SK-N-SH treated with all-trans-retinoic acid at 6 μM for 48 hours (cell line): ENCODE data around the gene GNAQ.

Source experiments
- ATAC-seq: fragments of 200-7000 bp; cut with Tn5 transposase; 3 replicates; pipeline ENCODE4 v1.9.1; 2020; ENCODE audit warnings: mild to moderate bottlenecking, moderate library complexity
- ARNTL ChIP-seq: fragments of 450-650 bp; formaldehyde crosslinking; IDR thresholded peaks from 2 replicates; pipeline ENCODE4 v1.5.0; 2020; ENCODE audit warnings: low read depth, mild to moderate bottlenecking, moderate library complexity, borderline replicate concordance
- CREB5 ChIP-seq: fragments of 250-450 bp; sonication (Bioruptor Pico); IDR thresholded peaks from 2 replicates; pipeline ENCODE4 v1.5.1; 2020; ENCODE audit warnings: low read depth, mild to moderate bottlenecking, moderate library complexity
- CSDC2 ChIP-seq: fragments of 250-450 bp; sonication (Bioruptor Pico); IDR thresholded peaks from 2 replicates; pipeline ENCODE4 v1.5.0; 2020; ENCODE audit warnings: mild to moderate bottlenecking, moderate library complexity
- CSRNP3 ChIP-seq: fragments of 250-450 bp; sonication (Bioruptor Pico); IDR thresholded peaks from 2 replicates; pipeline ENCODE4 v1.5.1; 2021; ENCODE audit warnings: mild to moderate bottlenecking, moderate library complexity
- GLIS3 ChIP-seq: fragments of 250-450 bp; sonication (Bioruptor Pico); IDR thresholded peaks from 2 replicates; pipeline ENCODE4 v1.5.0; 2020; ENCODE audit warnings: mild to moderate bottlenecking, moderate library complexity
- ISL1 ChIP-seq: fragments of 250-450 bp; sonication (Bioruptor Pico); IDR thresholded peaks from 2 replicates; pipeline ENCODE4 v2.1.2; 2022; ENCODE audit warnings: mild to moderate bottlenecking, moderate library complexity
- OSR1 ChIP-seq: fragments of 250-450 bp; sonication (Bioruptor Pico); IDR thresholded peaks from 2 replicates; pipeline ENCODE4 v1.8.0; 2022; ENCODE audit warnings: moderate library complexity, mild to moderate bottlenecking, inconsistent platforms
- PATZ1 ChIP-seq: fragments of 250-450 bp; sonication (Bioruptor Pico); IDR thresholded peaks from 2 replicates; pipeline ENCODE4 v1.8.0; 2020; ENCODE audit warnings: mild to moderate bottlenecking, moderate library complexity, borderline replicate concordance
- PPARA ChIP-seq: fragments of 250-450 bp; sonication (Bioruptor Pico); IDR thresholded peaks from 2 replicates; pipeline ENCODE4 v1.5.0; 2020; ENCODE audit warnings: mild to moderate bottlenecking, borderline replicate concordance
- RARB ChIP-seq: fragments of 250-450 bp; sonication (Bioruptor Pico); IDR thresholded peaks from 2 replicates; pipeline ENCODE4 v1.8.0; 2021; ENCODE audit warnings: mild to moderate bottlenecking, moderate library complexity
- SNAI2 ChIP-seq: fragments of 250-450 bp; sonication (Bioruptor Pico); IDR thresholded peaks from 2 replicates; pipeline ENCODE4 v1.5.0; 2020; ENCODE audit warnings: mild to moderate bottlenecking, moderate library complexity
- TCF4 ChIP-seq: fragments of 250-450 bp; sonication (Bioruptor Pico); IDR thresholded peaks from 2 replicates; pipeline ENCODE4 v1.8.0; 2021; ENCODE audit warnings: mild to moderate bottlenecking, moderate library complexity, borderline replicate concordance
- TOX ChIP-seq: fragments of 250-450 bp; sonication (Bioruptor Pico); IDR thresholded peaks from 2 replicates; pipeline ENCODE4 v1.8.0; 2021; ENCODE audit warnings: mild to moderate bottlenecking, moderate library complexity, borderline replicate concordance
- ZC3H10 ChIP-seq: fragments of 250-450 bp; sonication (Bioruptor Pico); IDR thresholded peaks from 2 replicates; pipeline ENCODE4 v1.5.1; 2021; ENCODE audit warnings: mild to moderate bottlenecking, moderate library complexity
- ZFP3 ChIP-seq: fragments of 250-450 bp; sonication (Bioruptor Pico); IDR thresholded peaks from 2 replicates; pipeline ENCODE4 v1.5.0; 2020; ENCODE audit warnings: mild to moderate bottlenecking, moderate library complexity
- ZFP30 ChIP-seq: fragments of 450-650 bp; formaldehyde crosslinking; IDR thresholded peaks from 2 replicates; pipeline ENCODE4 v1.5.0; 2022; ENCODE audit warnings: mild to moderate bottlenecking, moderate library complexity
- ZNF565 ChIP-seq: fragments of 450-650 bp; formaldehyde crosslinking; conservative IDR thresholded peaks from 2 replicates; pipeline ENCODE4 v1.5.0; 2020; ENCODE audit warnings: low read depth, mild to moderate bottlenecking, moderate library complexity
- ZNF70 ChIP-seq: fragments of 450-650 bp; formaldehyde crosslinking; IDR thresholded peaks from 2 replicates; pipeline ENCODE4 v1.5.0; 2020; ENCODE audit warnings: mild to moderate bottlenecking, moderate library complexity
- ZNF8 ChIP-seq: fragments of 450-650 bp; formaldehyde crosslinking; IDR thresholded peaks from 2 replicates; pipeline ENCODE4 v1.5.0; 2020; ENCODE audit warnings: mild to moderate bottlenecking, moderate library complexity
- TF ChIP-seq, protein P1 (sequence below): fragments of 250-450 bp; sonication (Bioruptor Pico); IDR thresholded peaks from 2 replicates; pipeline ENCODE4 v1.5.0; 2020; ENCODE audit warnings: mild to moderate bottlenecking, moderate library complexity

The GNAQ gene

GRCh38 chr9:78073722-78074121, 42.1 kb upstream of the GNAQ start:
- ATAC-seq = no peak
- TF ChIP-seq OSR1 (no peak), CSDC2 (CRISPR knock-in tag) (no peak), PPARA (CRISPR knock-in tag) (no peak), TCF4 (CRISPR knock-in tag) (no peak), GLIS3 (CRISPR knock-in tag) (no peak), ZNF70 (CRISPR knock-in tag) (no peak), PATZ1 (no peak), ZFP3 (no peak), RARB (CRISPR knock-in tag) (no peak), ZC3H10 (CRISPR knock-in tag) (no peak), ARNTL (no peak), ZNF565 (CRISPR knock-in tag) (no peak), SNAI2 (no peak)
- TF ChIP-seq, protein P1, sequence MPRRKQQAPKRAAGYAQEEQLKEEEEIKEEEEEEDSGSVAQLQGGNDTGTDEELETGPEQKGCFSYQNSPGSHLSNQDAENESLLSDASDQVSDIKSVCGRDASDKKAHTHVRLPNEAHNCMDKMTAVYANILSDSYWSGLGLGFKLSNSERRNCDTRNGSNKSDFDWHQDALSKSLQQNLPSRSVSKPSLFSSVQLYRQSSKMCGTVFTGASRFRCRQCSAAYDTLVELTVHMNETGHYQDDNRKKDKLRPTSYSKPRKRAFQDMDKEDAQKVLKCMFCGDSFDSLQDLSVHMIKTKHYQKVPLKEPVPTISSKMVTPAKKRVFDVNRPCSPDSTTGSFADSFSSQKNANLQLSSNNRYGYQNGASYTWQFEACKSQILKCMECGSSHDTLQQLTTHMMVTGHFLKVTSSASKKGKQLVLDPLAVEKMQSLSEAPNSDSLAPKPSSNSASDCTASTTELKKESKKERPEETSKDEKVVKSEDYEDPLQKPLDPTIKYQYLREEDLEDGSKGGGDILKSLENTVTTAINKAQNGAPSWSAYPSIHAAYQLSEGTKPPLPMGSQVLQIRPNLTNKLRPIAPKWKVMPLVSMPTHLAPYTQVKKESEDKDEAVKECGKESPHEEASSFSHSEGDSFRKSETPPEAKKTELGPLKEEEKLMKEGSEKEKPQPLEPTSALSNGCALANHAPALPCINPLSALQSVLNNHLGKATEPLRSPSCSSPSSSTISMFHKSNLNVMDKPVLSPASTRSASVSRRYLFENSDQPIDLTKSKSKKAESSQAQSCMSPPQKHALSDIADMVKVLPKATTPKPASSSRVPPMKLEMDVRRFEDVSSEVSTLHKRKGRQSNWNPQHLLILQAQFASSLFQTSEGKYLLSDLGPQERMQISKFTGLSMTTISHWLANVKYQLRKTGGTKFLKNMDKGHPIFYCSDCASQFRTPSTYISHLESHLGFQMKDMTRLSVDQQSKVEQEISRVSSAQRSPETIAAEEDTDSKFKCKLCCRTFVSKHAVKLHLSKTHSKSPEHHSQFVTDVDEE = no peak

DNA sequence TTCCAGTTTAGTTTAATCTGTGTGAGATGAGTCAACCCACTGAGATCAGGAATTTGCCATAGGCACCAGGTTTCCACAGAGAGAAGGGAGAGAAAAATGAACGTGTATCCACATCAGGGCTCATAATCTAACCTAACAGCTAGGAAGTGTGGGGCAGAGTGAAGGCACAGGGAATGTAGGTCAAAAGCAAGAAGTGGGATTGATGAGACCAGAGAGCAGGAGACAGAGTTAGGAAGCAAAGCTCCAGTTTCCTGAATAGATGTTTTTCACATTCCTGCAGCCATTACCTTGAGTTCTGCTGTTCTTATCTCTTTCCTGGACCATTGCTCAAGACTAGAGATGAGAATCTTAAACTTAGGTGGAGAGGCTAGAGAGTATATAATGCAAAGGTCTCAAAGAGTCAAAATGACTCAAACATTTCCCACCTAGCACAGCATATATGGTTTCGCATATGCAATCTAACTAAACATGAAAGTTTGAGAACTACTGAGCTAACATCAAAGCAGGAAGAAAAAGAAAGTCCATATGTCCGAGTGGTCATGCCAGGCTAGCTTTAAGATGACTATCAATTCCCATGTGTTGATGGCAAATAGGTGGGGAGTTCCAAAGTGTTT, 41.1 kb upstream of the GNAQ start:
- no peak for ATAC-seq
- no peak for TF ChIP-seq ZC3H10 (CRISPR knock-in tag)
- no peak for TF ChIP-seq CSRNP3
- no peak for TF ChIP-seq ZFP3
- TF ChIP-seq ZNF8 = no peak
- TF ChIP-seq ZFP30 (CRISPR knock-in tag) = no peak
- TF ChIP-seq SNAI2 = no peak
- TF ChIP-seq OSR1 = no peak
- TF ChIP-seq, protein P1 = no peak
- TF ChIP-seq TOX = no peak
- no peak for TF ChIP-seq TCF4 (CRISPR knock-in tag)
- no peak for TF ChIP-seq ZNF70 (CRISPR knock-in tag)
- no peak for TF ChIP-seq ARNTL
- TF ChIP-seq PATZ1 = no peak
- TF ChIP-seq ISL1 (CRISPR knock-in tag) = no peak
- no peak for TF ChIP-seq CREB5 (CRISPR knock-in tag)
- TF ChIP-seq GLIS3 (CRISPR knock-in tag) = no peak
- TF ChIP-seq RARB (CRISPR knock-in tag) = no peak
